Endometrium (tissue), 2 donors: ENCODE results near the gene VAMP2.

Experiments used
- FAIRE-seq: peaks from 2 replicates; lab custom pipeline; 2012; peaks lifted over from hg19 to GRCh38; lab: Jason Lieb, UNC
- donor health status: control.
- donor health status: control.

The VAMP2 gene

GRCh38 chr17:8122924-8123694, 39.6 kb downstream of the VAMP2 start:
- FAIRE-seq, result no peak

DNA sequence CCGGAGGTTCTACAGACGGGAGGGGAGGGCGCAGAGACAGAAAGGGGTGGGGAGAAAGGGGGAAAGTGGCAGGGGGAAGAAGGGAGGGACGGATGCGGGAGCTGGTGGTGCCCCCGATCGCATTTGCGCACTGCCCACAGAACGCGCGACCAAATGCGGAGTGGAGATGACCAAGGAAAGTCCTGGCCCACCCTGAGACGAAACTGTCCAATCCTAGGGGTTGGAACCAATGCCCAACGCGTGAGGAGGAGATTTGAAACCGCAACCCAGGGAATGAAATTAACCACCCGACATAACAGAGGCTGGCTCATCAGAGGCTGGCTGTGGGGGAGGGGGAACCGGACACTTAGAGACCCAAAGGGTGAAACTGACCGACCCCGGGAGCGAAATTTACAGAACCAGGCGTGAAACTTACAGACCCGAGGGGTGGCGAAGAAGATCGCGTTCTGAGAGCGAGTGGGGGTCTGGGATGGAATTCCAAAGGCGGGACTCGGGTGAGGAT, 40.3 kb downstream of the VAMP2 start:
- no peak for FAIRE-seq

DNA sequence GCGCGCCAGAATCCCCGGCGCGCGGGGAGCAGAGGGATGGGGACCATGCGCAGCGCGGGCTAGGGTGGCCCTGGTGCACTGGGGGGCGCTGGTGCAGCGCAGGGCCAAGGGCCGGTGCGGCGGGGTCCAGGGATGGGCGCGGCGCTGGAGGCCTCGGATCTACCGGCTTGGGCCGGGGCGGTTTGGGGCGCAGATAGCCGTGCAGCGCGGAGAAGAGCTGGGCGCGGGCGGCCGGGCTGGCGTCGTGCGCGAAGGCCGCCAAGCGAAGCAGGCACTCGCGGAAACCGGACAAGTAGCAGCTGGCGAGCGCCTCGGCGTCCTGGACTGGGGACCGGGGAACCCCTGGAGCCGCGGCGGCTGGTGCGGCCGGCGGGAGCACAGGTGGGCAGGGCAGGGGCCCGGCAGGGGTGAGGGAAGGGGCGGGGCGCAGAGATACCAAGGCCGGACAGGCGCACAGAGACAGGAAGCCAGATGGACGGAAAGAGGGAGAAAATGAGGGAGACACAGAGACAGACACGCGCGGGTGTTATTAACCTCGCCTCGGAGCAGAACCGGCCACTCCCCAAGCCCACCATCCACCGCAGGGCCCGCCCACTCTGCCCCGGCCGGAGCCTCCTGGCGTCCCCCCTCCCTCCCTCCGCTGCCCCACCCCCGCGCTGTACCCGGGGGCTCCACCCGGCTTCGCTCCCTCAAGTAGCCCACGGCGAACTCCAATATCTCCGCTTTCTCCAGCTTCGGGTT, 40.9 kb downstream of the VAMP2 start:
- no peak for FAIRE-seq

GRCh38 chr17:8121407-8121680, 41.4 kb downstream of the VAMP2 start:
- no peak for FAIRE-seq

- no peak for FAIRE-seq
These were observed 42.0 kb downstream of the VAMP2 start for GRCh38 chr17:8120520-8121406.

DNA sequence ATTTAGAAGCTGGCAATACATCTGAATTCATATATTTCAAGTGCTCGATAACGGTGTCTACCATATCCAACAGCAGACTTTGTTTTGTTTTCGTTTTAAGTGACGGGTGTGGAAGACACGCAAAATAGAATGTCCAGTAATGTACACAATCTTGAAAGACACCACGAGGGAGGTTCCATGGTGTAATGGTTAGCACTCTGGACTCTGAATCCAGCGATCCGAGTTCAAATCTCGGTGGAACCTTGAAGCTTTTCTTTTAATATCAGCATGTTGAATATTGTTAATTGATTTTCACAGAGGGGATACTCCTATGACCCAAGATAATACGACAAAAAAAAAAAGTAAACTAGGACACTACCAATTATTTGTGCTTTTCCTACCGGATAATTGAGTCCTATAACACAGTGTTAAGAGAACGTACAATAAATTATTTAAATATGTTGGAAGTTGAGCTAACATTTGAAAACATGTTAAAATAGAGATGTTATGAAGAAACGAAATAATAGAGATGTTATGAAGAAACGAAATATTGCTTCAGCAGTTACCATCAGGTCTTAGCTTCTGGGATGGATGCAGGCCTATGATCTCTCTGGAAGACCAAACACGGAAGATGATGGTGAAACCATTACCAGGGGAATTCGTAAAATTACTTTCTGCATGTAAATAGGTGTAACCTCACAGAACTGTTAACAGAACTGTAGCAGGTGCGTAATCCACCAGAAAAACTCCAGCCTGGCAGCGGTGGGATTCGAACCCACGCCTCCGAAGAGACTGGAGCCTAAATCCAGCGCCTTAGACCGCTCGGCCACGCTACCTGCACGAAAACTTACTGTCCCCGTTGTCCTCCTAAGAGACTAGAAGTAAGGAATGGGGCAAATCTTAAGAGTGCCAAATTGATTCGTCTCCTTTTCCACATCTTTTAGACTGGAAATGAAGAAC, 42.9 kb downstream of the VAMP2 start:
- peak; percentile 87 for FAIRE-seq

GRCh38 chr17:8118769-8119580, 43.8 kb downstream of the VAMP2 start:
- FAIRE-seq, result no peak

GRCh38 chr17:8117980-8118768, 44.6 kb downstream of the VAMP2 start, which contains the start of gene ALOXE3:
Gene ALOXE3, minus strand, starts transcription at chr17:8118514. Its CDS starts 524 bp downstream, at chr17:8117990.
- no peak for FAIRE-seq

GRCh38 chr17:8117367-8117979, 45.3 kb downstream of the VAMP2 start:
- no peak for FAIRE-seq

- FAIRE-seq, result no peak
These were observed 46.0 kb downstream of the VAMP2 start for GRCh38 chr17:8116776-8117175.

DNA sequence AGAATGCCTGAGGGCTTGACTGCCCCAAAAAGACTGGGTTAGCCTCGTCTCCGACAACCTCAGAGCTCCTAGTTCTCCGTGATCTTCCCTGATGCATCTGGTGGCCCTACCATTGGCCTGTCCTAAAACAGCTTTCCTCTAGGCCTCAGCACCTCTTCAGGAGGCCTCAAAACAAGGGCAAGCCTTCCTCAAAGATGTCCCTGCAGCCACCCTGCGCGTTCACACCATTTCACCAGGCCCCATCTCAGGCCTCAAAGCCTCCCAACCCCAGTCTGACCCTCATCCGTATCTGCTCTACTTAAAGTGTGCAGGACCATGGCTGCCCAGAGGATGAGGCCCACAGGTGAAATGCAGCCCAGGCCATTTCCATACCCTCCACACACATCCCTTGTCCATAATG, 51.8 kb downstream of the VAMP2 start:
- FAIRE-seq, result no peak

DNA sequence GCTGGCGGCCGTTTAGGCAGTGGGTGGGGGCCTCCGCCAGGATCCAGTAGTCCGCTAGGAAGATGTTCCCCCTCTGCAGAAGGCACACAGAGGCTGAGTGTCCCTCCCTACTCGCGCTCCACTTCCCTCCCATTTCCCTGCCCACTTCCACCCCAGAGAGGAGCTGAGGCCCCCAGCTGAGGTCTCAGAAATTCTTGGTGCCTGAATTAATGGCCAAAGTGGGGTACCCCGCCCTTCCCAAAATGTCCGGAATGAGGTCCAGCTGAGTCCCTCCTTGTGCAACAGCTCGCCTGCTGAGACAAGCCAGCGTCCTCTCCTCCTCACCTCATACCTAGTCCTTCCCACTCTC, 52.3 kb downstream of the VAMP2 start:
- no peak for FAIRE-seq

- no peak for FAIRE-seq
These were observed 52.9 kb downstream of the VAMP2 start for GRCh38 chr17:8109661-8110455.
